HCT116 (cell line): ENCODE results near the gene SAPCD2. TPM values are rescaled to one million over a fixed set of nuclear protein-coding genes. Genes with fewer than 3 reads are reported as not detected.

ENCODE experiments used
- ATAC-seq: fragments of 200-7000 bp; cut with Tn5 transposase; 2 replicates; pipeline ENCODE4 v1.9.1; 2020; ENCODE audit warnings: mild to moderate bottlenecking, moderate library complexity
- BruUV-seq: library from RNA; stranded (reverse); fragments of 400-500 nt; replicated peaks from 2 replicates; lab custom pipeline; 2021; lab: Mats Ljungman, UMichigan
- CTCF ChIA-PET: fragments of 300-600 bp; sonication (Branson Sonifier 250); formaldehyde crosslinking; loops from one replicate; lab custom pipeline; 2021; ENCODE audit warnings: antibody characterized with exemption; lab: Charles Lee
- POLR2A ChIA-PET: fragments of 300-600, 350-600 bp; sonication (Branson Sonifier 250); formaldehyde crosslinking; loops from one replicate; lab custom pipeline; 2021; ENCODE audit warnings: antibody characterized with exemption; lab: Charles Lee
- RAD21 ChIA-PET, 2 experiments: fragments of 300-600 bp; sonication (Branson Sonifier 250); formaldehyde crosslinking; loops; one replicate each; lab custom pipeline; 2023; ENCODE audit warnings: low total read pairs in 2 of 2; ENCODE audit not compliant: uncharacterized antibody in 2 of 2, unreplicated experiment in 2 of 2, low non-redundant PET in 1 of 2; lab: Charles Lee
- DNase-seq: peaks from one replicate; pipeline ENCODE4 v3.0.0-alpha.2; 2010; ENCODE audit warnings: low read depth, low spot score
- H2AFZ ChIP-seq: fragments of 200-600 bp; shearing (Covaris generic), sonication (generic); 2 replicates; pipeline ENCODE4 v1.6.1; 2017; ENCODE audit warnings: low read depth, mixed run types, mixed read lengths, antibody characterized with exemption, low read length; ENCODE audit not compliant: poor library complexity, severe bottlenecking
- H3K27ac ChIP-seq: 2 replicates; pipeline ENCODE4 v1.5.1; 2012; ENCODE audit warnings: low read depth, low read length
- H3K27me3 ChIP-seq: fragments of 200-600 bp; sonication (generic); 2 replicates; pipeline ENCODE4 v1.6.1; 2016; ENCODE audit warnings: mixed run types, low read length, mixed read lengths; ENCODE audit not compliant: insufficient read depth
- H3K36me3 ChIP-seq, 2 experiments: fragments of 200-500 bp in 1 of 2; fragments of 200-600 bp in 1 of 2; sonication (Bioruptor generic) in 1 of 2; sonication (generic) in 1 of 2; 2 replicates each; pipeline versions ENCODE4 v1.5.1 to v1.6.1; 2014 to 2016; ENCODE audit warnings: low read length in 2 of 2, inconsistent platforms in 1 of 2, mixed read lengths in 1 of 2, mixed run types in 1 of 2; ENCODE audit not compliant: insufficient read depth in 2 of 2, control insufficient read depth in 1 of 2
- H3K4me1 ChIP-seq, 2 experiments: fragments of 200-600 bp in 1 of 2; sonication (generic) in 1 of 2; 2 replicates each; pipeline versions ENCODE4 v1.5.1 to v1.6.1; 2012 to 2017; ENCODE audit warnings: low read length in 2 of 2, inconsistent platforms in 1 of 2, mild to moderate bottlenecking in 1 of 2, mixed read lengths in 1 of 2, mixed run types in 1 of 2, moderate library complexity in 1 of 2; ENCODE audit not compliant: insufficient read depth in 2 of 2, control insufficient read depth in 1 of 2
- H3K4me2 ChIP-seq: fragments of 200-600 bp; sonication (generic); 2 replicates; pipeline ENCODE4 v1.6.1; 2017; ENCODE audit warnings: mixed run types, low read length, mixed read lengths
- H3K4me3 ChIP-seq, 2 experiments: fragments of 200-600 bp in 1 of 2; sonication (generic) in 1 of 2; replicated peaks in 1 of 2; 2 replicates each; pipeline ENCODE4 v1.5.1; 2011 to 2016; ENCODE audit warnings: low read length in 2 of 2, control low read depth in 1 of 2, low read depth in 1 of 2, mild to moderate bottlenecking in 1 of 2, mixed read lengths in 1 of 2, mixed run types in 1 of 2
- H3K79me2 ChIP-seq: fragments of 200-600 bp; sonication (generic); 2 replicates; pipeline ENCODE4 v1.6.1; 2017; ENCODE audit warnings: mild to moderate bottlenecking, mixed run types, low read length, moderate library complexity, mixed read lengths; ENCODE audit not compliant: insufficient read depth
- H3K9ac ChIP-seq: fragments of 200-600 bp; sonication (generic); 2 replicates; pipeline ENCODE4 v1.6.1; 2016; ENCODE audit warnings: low read length, mixed read lengths
- H3K9me2 ChIP-seq: fragments of 200-600 bp; sonication (generic), shearing (Covaris generic); 2 replicates; pipeline ENCODE4 v1.6.1; 2017; ENCODE audit warnings: mixed run types, mild to moderate bottlenecking, moderate library complexity; ENCODE audit not compliant: insufficient read depth
- H3K9me3 ChIP-seq, 2 experiments: fragments of 200-500 bp in 1 of 2; fragments of 200-600 bp in 1 of 2; sonication (Bioruptor generic) in 1 of 2; sonication (generic) in 1 of 2; 2 replicates each; pipeline ENCODE4 v1.6.1; 2014 to 2017; ENCODE audit warnings: low read length in 2 of 2, mixed read lengths in 2 of 2, inconsistent platforms in 1 of 2, low read depth in 1 of 2, mild to moderate bottlenecking in 1 of 2, mixed run types in 1 of 2, moderate library complexity in 1 of 2; ENCODE audit not compliant: control insufficient read depth in 1 of 2, insufficient read depth in 1 of 2
- H4K20me1 ChIP-seq: fragments of 200-600 bp; sonication (generic), shearing (Covaris generic); 2 replicates; pipeline ENCODE4 v1.6.1; 2017; ENCODE audit warnings: mixed run types, mild to moderate bottlenecking, moderate library complexity; ENCODE audit not compliant: insufficient read depth
- CTCF ChIP-seq, 3 experiments: fragments of 200-600 bp in 1 of 3; sonication (generic) in 1 of 3; IDR thresholded peaks in 2 of 3; conservative IDR thresholded peaks in 1 of 3; 2 replicates each; pipeline ENCODE4 v1.5.1; 2012 to 2017; ENCODE audit warnings: low read depth in 2 of 3, low read length in 2 of 3, antibody characterized with exemption in 1 of 3, borderline replicate concordance in 1 of 3, control low read depth in 1 of 3, mild to moderate bottlenecking in 1 of 3, mixed read lengths in 1 of 3, mixed run types in 1 of 3, moderate library complexity in 1 of 3; ENCODE audit not compliant: insufficient read depth in 1 of 3
- EGR1 ChIP-seq: IDR thresholded peaks from 2 replicates; pipeline ENCODE4 v1.6.1; 2012; ENCODE audit warnings: low read depth
- ELF1 ChIP-seq: IDR thresholded peaks from 2 replicates; pipeline ENCODE4 v1.6.1; 2012; ENCODE audit warnings: low read depth, borderline replicate concordance
- FOSL1 ChIP-seq: IDR thresholded peaks from 2 replicates; pipeline ENCODE4 v1.6.1; 2012; ENCODE audit warnings: low read depth
- POLR2A ChIP-seq: IDR thresholded peaks from 2 replicates; pipeline ENCODE4 v1.7.0; 2011; ENCODE audit warnings: borderline replicate concordance; ENCODE audit not compliant: insufficient read depth, insufficient read length; ENCODE audit errors: extremely low read depth
- POLR2AphosphoS5 ChIP-seq: IDR thresholded peaks from 2 replicates; pipeline ENCODE4 v1.6.1; 2011; ENCODE audit warnings: mild to moderate bottlenecking, low read depth, low read length, moderate library complexity
- SIN3A ChIP-seq: IDR thresholded peaks from 2 replicates; pipeline ENCODE4 v1.6.1; 2012; ENCODE audit warnings: low read depth
- SP1 ChIP-seq: IDR thresholded peaks from 2 replicates; pipeline ENCODE4 v1.6.1; 2012; ENCODE audit warnings: low read depth
- SRF ChIP-seq: IDR thresholded peaks from 2 replicates; pipeline ENCODE4 v1.6.1; 2012; ENCODE audit warnings: low read depth
- YY1 ChIP-seq: IDR thresholded peaks from 2 replicates; pipeline ENCODE4 v1.6.1; 2011; ENCODE audit warnings: low read length, low read depth, moderate library complexity, mild to moderate bottlenecking; ENCODE audit not compliant: insufficient replicate concordance; ENCODE audit errors: extremely low read depth
- ZBTB33 ChIP-seq: IDR thresholded peaks from 2 replicates; pipeline ENCODE4 v1.6.1; 2011; ENCODE audit warnings: mild to moderate bottlenecking, low read length, moderate library complexity; ENCODE audit not compliant: insufficient replicate concordance; ENCODE audit errors: extremely low read depth
- ZFX ChIP-seq: fragments of 450-650 bp; IDR thresholded peaks from 2 replicates; pipeline ENCODE4 v1.6.1; 2017
- intact Hi-C: fragments of 100-400 bp; cut with micrococcal nuclease; formaldehyde crosslinking; loops from 2 replicates; pipeline ENCODE4 v1.10.0; 2022
- total RNA-seq: library from RNA; stranded (reverse); gene quantifications from one replicate; pipeline ENCODE4 v1.2.1, GENCODE V29; 2021; ENCODE audit not compliant: unreplicated experiment

SAPCD2 gene
- total RNA-seq, 1 experiment from 2014 or later: 71.7 TPM

- Histone ChIP-seq H3K9me3 (no peaks in the 10 kb centered on the region), H4K20me1 (no peaks in the 10 kb centered on the region), H3K9ac (no peak overlapping the region), H3K36me3 (0 out of 4 replicates have a peak, but pooled peaks cover 0 to 2% of the 10 kb centered on the region in 2 experiments), H3K27ac (no peak overlapping the region), H3K4me1 (peaks cover 16 to 33% of the 10 kb centered on the region in 2 experiments; a peak in 2 of 4 replicates), H3K4me2 (no peak overlapping the region), H3K9me2 (no peaks in the 10 kb centered on the region), H3K79me2 (no peaks in the 10 kb centered on the region), H3K4me3 (no peak overlapping the region), H3K27me3 (no peaks in the 10 kb centered on the region), H2AFZ (no peak overlapping the region)
- ChIA-PET RAD21 (no interaction called here), POLR2A (interaction anchor here (1.2 kb wide), 1 partner anchor 182 kb away, joined by 4 read pairs; the partner anchor contains the start of gene TUBB4B), CTCF (interaction anchor here (1.2 to 3.1 kb wide), 4 partner anchors 9 to 178 kb away, joined by 3 to 14 read pairs (median 4); partner anchors contain the start of gene SAPCD2)
- no TSS peak for BruUV-seq
- DNase-seq (no peak), ATAC-seq (no peak)
- TF ChIP-seq ELF1 (no peak), FOSL1 (no peak), ZFX (no peak), ZBTB33 (no peak), SRF (no peak), SIN3A (no peak), YY1 (no peak), EGR1 (no peak), SP1 (no peak), POLR2A (no peak), CTCF (IDR thresholded peaks at IDR 0.05 in 2 of 3, conservative IDR thresholded peaks at IDR 0.05 in 1 of 3; ENCODE audit: borderline replicate concordance in 1 of 3, insufficient read depth in 1 of 3, low read depth in 2 of 3, low read length in 2 of 3) (no peak), POLR2AphosphoS5 (no peak)
- intact Hi-C loops: no loop called here
Measured at GRCh38 chr9:137058521-137059234, 11.7 kb downstream of the SAPCD2 start.
